NCI-H1092 (cell line): ENCODE data around the gene DUS3L.
"Not testable (repeated sequence)": the region's sequence is repeated elsewhere in the genome, so short reads cannot be mapped to it uniquely, and the experiment has no call there.

Experiments
- DNase-seq: peaks from one replicate; lab custom pipeline; 2025; lab: John Stamatoyannopoulos, UW

Gene DUS3L

GRCh38 chr19:5772416-5772815, 18.5 kb downstream of the DUS3L start:
- no peak for DNase-seq

- DNase-seq: no peak
Observed at GRCh38 chr19:5767949-5768348, 23.0 kb downstream of the DUS3L start.

- DNase-seq: no peak
Observed at GRCh38 chr19:5765220-5765619, 25.7 kb downstream of the DUS3L start.

- no peak for DNase-seq
Observed at GRCh38 chr19:5762608-5763217, 28.2 kb downstream of the DUS3L start.

- DNase-seq: no peak
Observed at GRCh38 chr19:5753743-5754142, 37.2 kb downstream of the DUS3L start.

- DNase-seq: no peak
Observed at GRCh38 chr19:5751709-5752108, 39.3 kb downstream of the DUS3L start.

- DNase-seq: no peak
Observed at GRCh38 chr19:5749505-5749904, 41.5 kb downstream of the DUS3L start.

- peak; percentile 4 for DNase-seq
Observed at GRCh38 chr19:5748920-5749319, 42.0 kb downstream of the DUS3L start.

GRCh38 chr19:5744999-5745398, 46.0 kb downstream of the DUS3L start:
- DNase-seq: not testable (repeated sequence)

- no peak for DNase-seq
Observed at GRCh38 chr19:5743630-5744029, 47.3 kb downstream of the DUS3L start.

GRCh38 chr19:5742051-5742450, 48.9 kb downstream of the DUS3L start:
- no peak for DNase-seq

GRCh38 chr19:5738423-5738822, 52.5 kb downstream of the DUS3L start:
- no peak for DNase-seq
